ENCODE measurements around the gene CSRNP3.

Gene CSRNP3

DNA sequence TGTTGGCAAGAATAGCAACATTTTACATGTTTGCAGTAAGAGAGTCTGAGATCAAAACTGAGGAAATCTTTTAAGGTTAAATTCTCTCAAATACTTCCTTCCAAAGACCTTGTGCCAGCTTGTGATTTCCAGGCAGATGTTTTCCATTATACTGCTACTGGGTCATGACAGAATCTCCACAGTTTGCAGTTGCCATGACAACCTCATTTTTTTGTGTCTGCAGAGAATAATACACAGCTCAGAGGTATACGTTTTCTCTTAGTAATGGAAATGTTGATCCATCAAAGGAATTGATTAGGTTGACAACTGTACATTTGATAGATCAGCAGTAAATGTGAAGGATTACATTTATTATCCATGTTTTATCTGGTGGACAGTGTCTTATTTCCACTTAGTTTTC, 29.1 kb upstream of the CSRNP3 start:
- Histone ChIP-seq H3K4me3 (ENCODE audit: low read depth in 1 of 2, low read length in 2 of 2) (no peak overlapping the region), H3K27me3 (ENCODE audit: low read depth, low read length) (no peaks in the 10 kb centered on the region), H3K36me3 (ENCODE audit: control insufficient read depth in 1 of 2, insufficient read depth in 2 of 2, low read length in 2 of 2) (no peaks in the 10 kb centered on the region), H3K27ac (ENCODE audit: low read length) (no peak overlapping the region), H3K4me1 (ENCODE audit: control insufficient read depth in 1 of 2, insufficient read depth in 2 of 2, low read length in 2 of 2) (peaks cover 0 to 8% of the 10 kb centered on the region in 2 donors), H3K9me3 (ENCODE audit: control insufficient read depth in 1 of 2, low read length in 2 of 2) (no peaks in the 10 kb centered on the region)

DNA sequence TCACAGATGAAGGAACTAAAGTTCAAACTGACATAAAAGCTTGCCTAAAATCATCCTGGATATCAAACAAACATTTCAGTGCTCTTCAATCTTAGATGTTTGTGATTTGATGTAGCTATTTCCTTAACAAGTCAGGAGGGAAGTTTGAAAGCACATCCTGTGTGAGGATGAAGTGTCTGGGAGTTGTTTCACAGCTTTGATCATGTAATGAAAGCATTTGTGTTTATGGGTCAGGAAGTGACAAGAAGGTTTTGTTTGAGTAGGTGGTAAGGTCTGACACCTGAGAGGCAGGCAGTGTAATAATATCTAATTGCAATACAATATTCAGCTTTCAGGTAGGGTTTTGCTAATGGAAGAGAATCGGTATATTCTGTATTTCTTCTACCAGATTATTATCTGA, 26.0 kb upstream of the CSRNP3 start:
- Histone ChIP-seq H3K9me3 (ENCODE audit: control insufficient read depth in 1 of 2, low read length in 2 of 2) (no peaks in the 10 kb centered on the region), H3K27me3 (ENCODE audit: low read depth, low read length) (no peaks in the 10 kb centered on the region), H3K4me3 (ENCODE audit: low read depth in 1 of 2, low read length in 2 of 2) (no peak overlapping the region), H3K36me3 (ENCODE audit: control insufficient read depth in 1 of 2, insufficient read depth in 2 of 2, low read length in 2 of 2) (no peaks in the 10 kb centered on the region), H3K27ac (ENCODE audit: low read length) (no peak overlapping the region), H3K4me1 (ENCODE audit: control insufficient read depth in 1 of 2, insufficient read depth in 2 of 2, low read length in 2 of 2) (peaks cover 0 to 8% of the 10 kb centered on the region in 2 donors)

DNA sequence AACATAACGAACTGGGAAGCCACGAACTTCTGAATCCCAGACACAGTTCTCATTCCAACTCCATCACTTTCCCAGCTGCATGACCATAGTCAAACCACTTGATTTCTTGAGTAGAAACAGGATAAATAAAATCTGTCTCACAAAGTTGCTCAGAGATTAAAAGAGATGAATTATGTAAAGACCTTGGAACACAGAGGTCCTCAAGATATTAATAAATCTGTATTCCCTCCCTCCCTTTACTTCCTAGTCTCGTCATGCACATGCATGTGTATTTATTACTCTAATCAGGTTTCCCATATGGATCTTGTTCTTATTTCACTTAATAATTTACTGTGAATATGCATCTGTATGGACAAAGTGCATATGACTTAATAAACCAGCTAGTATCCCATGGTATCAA, 21.1 kb upstream of the CSRNP3 start:
- H3K4me1 ChIP-seq (ENCODE audit: control insufficient read depth in 1 of 2, insufficient read depth in 2 of 2, low read length in 2 of 2) = peaks cover 0 to under 1% of the 10 kb centered on the region in 2 donors
- no peak overlapping the region for H3K27ac ChIP-seq (ENCODE audit: low read length)
- no peaks in the 10 kb centered on the region for H3K27me3 ChIP-seq (ENCODE audit: low read depth, low read length)
- H3K4me3 ChIP-seq (ENCODE audit: low read depth in 1 of 2, low read length in 2 of 2) = no peak overlapping the region
- no peaks in the 10 kb centered on the region for H3K36me3 ChIP-seq (ENCODE audit: control insufficient read depth in 1 of 2, insufficient read depth in 2 of 2, low read length in 2 of 2)
- no peaks in the 10 kb centered on the region for H3K9me3 ChIP-seq (ENCODE audit: control insufficient read depth in 1 of 2, low read length in 2 of 2)

- Histone ChIP-seq H3K4me3 (ENCODE audit: low read depth in 1 of 2, low read length in 2 of 2) (no peak overlapping the region), H3K27me3 (ENCODE audit: low read depth, low read length) (no peaks in the 10 kb centered on the region), H3K4me1 (ENCODE audit: control insufficient read depth in 1 of 2, insufficient read depth in 2 of 2, low read length in 2 of 2) (no peaks in the 10 kb centered on the region)
Observed at GRCh38 chr2:165450156-165450555, 19.3 kb upstream of the CSRNP3 start.

DNA sequence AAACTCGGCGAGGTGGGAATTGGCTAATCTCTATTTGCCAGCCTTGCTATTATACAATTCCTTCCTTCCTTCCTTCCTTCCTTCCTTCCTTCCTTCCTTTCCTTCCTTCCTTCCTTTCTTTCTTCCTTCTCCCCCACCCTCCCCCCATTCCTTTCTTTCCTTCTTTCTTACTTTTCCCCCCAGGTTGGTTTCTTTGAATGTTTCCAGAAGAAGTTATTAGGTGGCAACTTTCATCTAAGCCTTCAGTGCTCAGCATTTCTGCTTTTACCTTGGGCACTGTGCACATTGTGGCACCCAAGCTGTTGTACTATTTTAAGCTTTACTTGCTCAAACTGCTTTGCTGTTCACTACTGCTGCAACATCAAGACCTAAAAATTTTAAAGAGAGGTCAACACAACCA, 17.2 kb upstream of the CSRNP3 start:
- Histone ChIP-seq H3K4me1 (ENCODE audit: control insufficient read depth in 1 of 2, insufficient read depth in 2 of 2, low read length in 2 of 2) (no peaks in the 10 kb centered on the region), H3K27ac (ENCODE audit: low read length) (no peak overlapping the region), H3K36me3 (ENCODE audit: control insufficient read depth in 1 of 2, insufficient read depth in 2 of 2, low read length in 2 of 2) (no peaks in the 10 kb centered on the region), H3K4me3 (ENCODE audit: low read depth in 1 of 2, low read length in 2 of 2) (no peak overlapping the region), H3K27me3 (ENCODE audit: low read depth, low read length) (no peaks in the 10 kb centered on the region), H3K9me3 (ENCODE audit: control insufficient read depth in 1 of 2, low read length in 2 of 2) (no peaks in the 10 kb centered on the region)

More at GRCh38 chr2:165450156-165450555, 19.3 kb upstream of the CSRNP3 start:
- no peaks in the 10 kb centered on the region for H3K36me3 ChIP-seq (ENCODE audit: control insufficient read depth in 1 of 2, insufficient read depth in 2 of 2, low read length in 2 of 2)
- no peaks in the 10 kb centered on the region for H3K9me3 ChIP-seq (ENCODE audit: control insufficient read depth in 1 of 2, low read length in 2 of 2)
- no peak overlapping the region for H3K27ac ChIP-seq (ENCODE audit: low read length)

DNA sequence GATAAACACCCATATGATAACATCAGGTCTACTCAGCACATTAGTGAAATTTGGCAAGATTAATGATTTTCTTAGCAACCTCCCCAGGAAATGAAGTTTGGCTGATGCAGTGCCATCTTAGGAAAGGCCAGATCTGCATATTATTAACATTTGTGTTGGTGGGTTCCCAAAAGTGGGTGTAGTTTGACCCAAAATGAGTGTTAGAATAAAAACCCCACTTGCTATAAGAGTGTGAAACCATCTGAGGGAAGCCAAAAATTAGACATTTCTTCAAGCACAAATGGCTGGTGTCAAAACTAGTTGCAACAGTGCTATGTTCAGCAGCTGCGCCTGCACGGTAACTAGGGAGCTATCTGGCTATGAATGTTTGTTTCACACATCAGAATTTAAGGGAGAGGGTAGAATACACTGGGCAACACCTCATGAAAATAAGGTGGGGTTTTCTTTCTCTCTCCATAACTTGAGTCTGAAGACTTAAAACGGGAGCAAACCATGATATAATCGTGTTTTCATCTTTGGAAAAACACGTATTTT, 15.9 kb upstream of the CSRNP3 start:
- Histone ChIP-seq H3K27ac (ENCODE audit: low read length) (no peak overlapping the region), H3K4me1 (ENCODE audit: control insufficient read depth in 1 of 2, insufficient read depth in 2 of 2, low read length in 2 of 2) (no peaks in the 10 kb centered on the region), H3K4me3 (ENCODE audit: low read depth in 1 of 2, low read length in 2 of 2) (no peak overlapping the region), H3K27me3 (ENCODE audit: low read depth, low read length) (no peaks in the 10 kb centered on the region), H3K36me3 (ENCODE audit: control insufficient read depth in 1 of 2, insufficient read depth in 2 of 2, low read length in 2 of 2) (no peaks in the 10 kb centered on the region), H3K9me3 (ENCODE audit: control insufficient read depth in 1 of 2, low read length in 2 of 2) (no peaks in the 10 kb centered on the region)

DNA sequence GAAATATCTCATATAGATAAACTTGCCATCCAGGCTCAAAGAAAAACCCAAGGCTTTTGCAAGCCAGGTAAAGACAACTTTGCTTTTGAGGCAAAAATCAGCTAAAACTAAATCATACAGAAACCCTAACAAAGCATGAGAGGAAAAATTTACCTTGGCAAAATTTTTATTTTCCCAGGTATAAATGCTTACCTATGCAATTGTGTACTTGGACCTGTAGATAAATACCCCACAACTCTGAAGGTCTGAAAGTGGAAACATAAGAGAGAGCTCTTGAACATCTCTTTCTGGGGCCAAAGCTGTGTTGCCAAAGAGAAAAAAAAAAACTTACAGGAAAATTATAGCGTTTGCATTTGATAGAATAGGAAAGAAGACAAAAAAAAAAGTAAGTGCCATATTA, 14.6 kb upstream of the CSRNP3 start:
- Histone ChIP-seq H3K4me1 (ENCODE audit: control insufficient read depth in 1 of 2, insufficient read depth in 2 of 2, low read length in 2 of 2) (no peaks in the 10 kb centered on the region), H3K36me3 (ENCODE audit: control insufficient read depth in 1 of 2, insufficient read depth in 2 of 2, low read length in 2 of 2) (no peaks in the 10 kb centered on the region), H3K4me3 (ENCODE audit: low read depth in 1 of 2, low read length in 2 of 2) (no peak overlapping the region), H3K27me3 (ENCODE audit: low read depth, low read length) (no peaks in the 10 kb centered on the region), H3K27ac (ENCODE audit: low read length) (no peak overlapping the region), H3K9me3 (ENCODE audit: control insufficient read depth in 1 of 2, low read length in 2 of 2) (no peaks in the 10 kb centered on the region)

GRCh38 chr2:165456027-165456426, 13.5 kb upstream of the CSRNP3 start:
- Histone ChIP-seq H3K4me1 (ENCODE audit: control insufficient read depth in 1 of 2, insufficient read depth in 2 of 2, low read length in 2 of 2) (no peaks in the 10 kb centered on the region), H3K27ac (ENCODE audit: low read length) (no peak overlapping the region), H3K27me3 (ENCODE audit: low read depth, low read length) (no peaks in the 10 kb centered on the region), H3K9me3 (ENCODE audit: control insufficient read depth in 1 of 2, low read length in 2 of 2) (no peaks in the 10 kb centered on the region), H3K4me3 (ENCODE audit: low read depth in 1 of 2, low read length in 2 of 2) (no peak overlapping the region), H3K36me3 (ENCODE audit: control insufficient read depth in 1 of 2, insufficient read depth in 2 of 2, low read length in 2 of 2) (no peaks in the 10 kb centered on the region)

- no peaks in the 10 kb centered on the region for H3K36me3 ChIP-seq (ENCODE audit: control insufficient read depth in 1 of 2, insufficient read depth in 2 of 2, low read length in 2 of 2)
- H3K4me3 ChIP-seq (ENCODE audit: low read depth in 1 of 2, low read length in 2 of 2) = no peak overlapping the region
- no peak overlapping the region for H3K27ac ChIP-seq (ENCODE audit: low read length)
- H3K27me3 ChIP-seq (ENCODE audit: low read depth, low read length) = no peaks in the 10 kb centered on the region
- H3K4me1 ChIP-seq (ENCODE audit: control insufficient read depth in 1 of 2, insufficient read depth in 2 of 2, low read length in 2 of 2) = no peaks in the 10 kb centered on the region
- H3K9me3 ChIP-seq (ENCODE audit: control insufficient read depth in 1 of 2, low read length in 2 of 2) = no peaks in the 10 kb centered on the region
Observed at GRCh38 chr2:165462443-165462842, 7.1 kb upstream of the CSRNP3 start.

- Histone ChIP-seq H3K27ac (ENCODE audit: low read length) (no peak overlapping the region), H3K27me3 (ENCODE audit: low read depth, low read length) (no peaks in the 10 kb centered on the region), H3K4me1 (ENCODE audit: control insufficient read depth in 1 of 2, insufficient read depth in 2 of 2, low read length in 2 of 2) (no peaks in the 10 kb centered on the region), H3K4me3 (ENCODE audit: low read depth in 1 of 2, low read length in 2 of 2) (no peak overlapping the region), H3K9me3 (ENCODE audit: control insufficient read depth in 1 of 2, low read length in 2 of 2) (no peaks in the 10 kb centered on the region), H3K36me3 (ENCODE audit: control insufficient read depth in 1 of 2, insufficient read depth in 2 of 2, low read length in 2 of 2) (no peaks in the 10 kb centered on the region)
Observed at GRCh38 chr2:165466386-165466785, 3.1 kb upstream of the CSRNP3 start.

DNA sequence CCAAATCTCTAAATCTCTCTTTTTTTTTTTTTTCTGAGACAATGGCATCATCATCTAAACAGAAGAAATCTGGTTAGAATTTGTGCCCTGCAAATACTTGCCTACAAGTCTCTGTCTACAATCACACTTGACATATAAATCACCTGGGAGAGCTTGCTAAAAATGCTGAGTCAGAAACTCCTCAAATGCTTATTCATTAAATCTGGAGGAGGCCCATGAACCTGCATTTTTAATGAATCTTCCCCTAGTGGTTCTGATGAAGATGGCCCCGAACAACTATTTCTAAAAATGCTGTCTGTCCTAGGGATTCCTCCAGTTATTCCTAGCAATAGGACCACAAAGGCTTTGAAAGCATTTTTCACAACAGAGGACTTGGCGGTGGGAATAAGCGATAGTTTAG, 1.6 kb upstream of the CSRNP3 start:
- Histone ChIP-seq H3K4me1 (ENCODE audit: control insufficient read depth in 1 of 2, insufficient read depth in 2 of 2, low read length in 2 of 2) (peaks cover 0 to 2% of the 10 kb centered on the region in 2 donors), H3K27me3 (ENCODE audit: low read depth, low read length) (no peaks in the 10 kb centered on the region), H3K9me3 (ENCODE audit: control insufficient read depth in 1 of 2, low read length in 2 of 2) (no peaks in the 10 kb centered on the region), H3K36me3 (ENCODE audit: control insufficient read depth in 1 of 2, insufficient read depth in 2 of 2, low read length in 2 of 2) (no peaks in the 10 kb centered on the region), H3K27ac (ENCODE audit: low read length) (no peak overlapping the region), H3K4me3 (ENCODE audit: low read depth in 1 of 2, low read length in 2 of 2) (no peak overlapping the region)

DNA sequence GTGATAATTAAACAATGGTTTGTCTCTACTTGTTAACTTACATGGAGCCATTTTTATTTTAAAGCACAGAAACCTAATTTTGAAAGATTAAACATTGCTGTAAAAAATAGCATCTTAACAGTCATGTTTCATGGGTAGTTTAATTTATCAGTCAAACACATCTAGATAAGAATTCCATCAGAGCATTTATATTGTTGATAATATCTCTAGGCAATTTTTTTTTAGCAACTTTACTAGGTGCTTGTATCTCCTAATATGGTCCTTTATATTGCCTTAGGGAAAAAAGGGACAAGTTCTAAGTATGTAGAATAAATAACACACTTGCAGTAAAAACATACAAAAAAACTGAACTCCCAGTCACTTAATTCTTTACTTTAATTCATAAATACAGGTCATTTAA, 863 bp downstream of the CSRNP3 start:
- Histone ChIP-seq H3K4me3 (ENCODE audit: low read depth in 1 of 2, low read length in 2 of 2) (peak overlapping the region; percentile 65 to 73), H3K4me1 (ENCODE audit: control insufficient read depth in 1 of 2, insufficient read depth in 2 of 2, low read length in 2 of 2) (peaks cover 0 to 2% of the 10 kb centered on the region in 2 donors), H3K36me3 (ENCODE audit: control insufficient read depth in 1 of 2, insufficient read depth in 2 of 2, low read length in 2 of 2) (no peaks in the 10 kb centered on the region), H3K27me3 (ENCODE audit: low read depth, low read length) (no peaks in the 10 kb centered on the region), H3K9me3 (ENCODE audit: control insufficient read depth in 1 of 2, low read length in 2 of 2) (no peaks in the 10 kb centered on the region), H3K27ac (ENCODE audit: low read length) (no peak overlapping the region)

Data from muscle layer of duodenum (tissue), 2 donors.